ENCODE results near the gene CAPN5.
"Not testable (repeated sequence)": the region's sequence is repeated elsewhere in the genome, so short reads cannot be mapped to it uniquely, and the experiment has no call there.

The CAPN5 gene

GRCh38 chr11:77085652-77086051 is 18.9 kb downstream of the CAPN5 start:
- DNase-seq, result no peak

GRCh38 chr11:77086521-77087472 is 20.0 kb downstream of the CAPN5 start:
- DNase-seq, result no peak

GRCh38 chr11:77087723-77088225 is 21.0 kb downstream of the CAPN5 start:
- no peak for DNase-seq

- DNase-seq, result no peak
Observed at GRCh38 chr11:77088236-77089003, 21.6 kb downstream of the CAPN5 start.

GRCh38 chr11:77089004-77089545 is 22.3 kb downstream of the CAPN5 start:
- DNase-seq, result no peak

- no peak for DNase-seq
Observed at GRCh38 chr11:77090046-77090372, 23.2 kb downstream of the CAPN5 start.

GRCh38 chr11:77090373-77091111 is 23.8 kb downstream of the CAPN5 start:
- no peak for DNase-seq

GRCh38 chr11:77091146-77091940 is 24.6 kb downstream of the CAPN5 start:
- DNase-seq, result peak; percentile 27

GRCh38 chr11:77092382-77092781 is 25.6 kb downstream of the CAPN5 start:
- DNase-seq, result no peak

- no peak for DNase-seq
Observed at GRCh38 chr11:77093056-77093891, 26.5 kb downstream of the CAPN5 start.

GRCh38 chr11:77093987-77094840 is 27.4 kb downstream of the CAPN5 start:
- DNase-seq, result no peak

- DNase-seq, result no peak
Observed at GRCh38 chr11:77094841-77095365, 28.1 kb downstream of the CAPN5 start.

GRCh38 chr11:77095551-77096490 is 29.1 kb downstream of the CAPN5 start:
- DNase-seq, result no peak

- no peak for DNase-seq
Observed at GRCh38 chr11:77096591-77097019, 29.8 kb downstream of the CAPN5 start.

GRCh38 chr11:77097180-77097579 is 30.4 kb downstream of the CAPN5 start:
- DNase-seq, result not testable (repeated sequence)

GRCh38 chr11:77100166-77101042 is 33.6 kb downstream of the CAPN5 start:
- DNase-seq, result no peak

- peak in 1 of 2 experiments; percentile 32 for DNase-seq
Observed at GRCh38 chr11:77101043-77101537, 34.3 kb downstream of the CAPN5 start.
